K562 (cell line): Measurements from ENCODE around the gene SAMD9. TPM values are rescaled to one million over a fixed set of nuclear protein-coding genes. Genes with fewer than 3 reads are reported as not detected.

Experiments
- ATAC-seq: fragments of 200-7000 bp; cut with Tn5 transposase; 3 replicates; pipeline ENCODE4 v1.9.1; 2020; ENCODE audit warnings: moderate library complexity
- BruUV-seq: library from RNA; stranded (reverse); fragments of 400-500 nt; replicated peaks from 2 replicates; lab custom pipeline; 2021; lab: Mats Ljungman, UMichigan
- CTCF ChIA-PET: fragments of 300-600 bp; formaldehyde crosslinking; extraction: SDS; loops from one replicate; lab custom pipeline; 2021; ENCODE audit warnings: low intra/inter-chr PET ratio; lab: Yijun Ruan, JAX
- POLR2A ChIA-PET: fragments of 300-600, 350-650 bp; sonication (Branson Sonifier 250); formaldehyde crosslinking; extraction: SDS; loops from one replicate; lab custom pipeline; 2021; ENCODE audit warnings: antibody characterized with exemption, inconsistent platforms; lab: Yijun Ruan, JAX
- DNase-seq, 4 experiments: peaks; one replicate each; pipeline versions ENCODE4 v3.0.0 to v3.0.0-alpha.2; 2011 to 2018; ENCODE audit warnings: low spot score in 3 of 4, mixed read lengths in 3 of 4; ENCODE audit errors: extremely low read depth in 1 of 4
- FAIRE-seq: peaks from 2 replicates; lab custom pipeline; 2011; peaks lifted over from hg19 to GRCh38; lab: Jason Lieb, UNC
- H2AFZ ChIP-seq: 2 replicates; pipeline ENCODE4 v1.6.0; 2011; ENCODE audit warnings: low read depth, low read length, control low read depth, inconsistent platforms
- H3K27ac ChIP-seq: fragments of 200-600 bp; 3 replicates; pipeline ENCODE4 v1.8.0; 2011; ENCODE audit warnings: low read depth, mild to moderate bottlenecking, control low read depth, inconsistent platforms, low read length, moderate library complexity, mixed read lengths; ENCODE audit errors: extremely low read depth
- H3K27me3 ChIP-seq, 2 experiments: fragments of 300-600 bp in 1 of 2; 2 replicates in 1 of 2; 3 replicates in 1 of 2; pipeline versions ENCODE4 v1.6.0 to v1.8.0; 2011; ENCODE audit warnings: inconsistent platforms in 2 of 2, low read length in 2 of 2, mild to moderate bottlenecking in 1 of 2, mixed read lengths in 1 of 2, moderate library complexity in 1 of 2; ENCODE audit not compliant: control insufficient read depth in 2 of 2, insufficient read depth in 2 of 2
- H3K36me3 ChIP-seq: fragments of 300-600 bp; 3 replicates; pipeline ENCODE4 v1.8.0; 2011; ENCODE audit warnings: mild to moderate bottlenecking, low read length, inconsistent platforms; ENCODE audit not compliant: control insufficient read depth, insufficient read depth
- H3K4me1 ChIP-seq, 2 experiments: fragments of 200-600 bp in 1 of 2; replicated peaks in 1 of 2; 2 replicates in 1 of 2; 3 replicates in 1 of 2; pipeline versions ENCODE4 v1.5.1 to v1.8.0; 2011; ENCODE audit warnings: inconsistent platforms in 2 of 2, low read length in 2 of 2, mild to moderate bottlenecking in 1 of 2, mixed read lengths in 1 of 2, moderate library complexity in 1 of 2; ENCODE audit not compliant: control insufficient read depth in 2 of 2, insufficient read depth in 2 of 2
- H3K4me2 ChIP-seq: 2 replicates; pipeline ENCODE4 v1.6.1; 2011; ENCODE audit warnings: low read length, control low read depth, inconsistent platforms, mixed read lengths; ENCODE audit not compliant: insufficient read depth
- H3K4me3 ChIP-seq: fragments of 200-600 bp; sonication (generic), shearing (Covaris generic); 2 replicates; pipeline ENCODE4 v1.5.1; 2016; ENCODE audit warnings: control low read depth, inconsistent platforms
- H3K79me2 ChIP-seq: fragments of 200-600 bp; 3 replicates; pipeline ENCODE4 v1.8.0; 2011; ENCODE audit warnings: low read length, inconsistent platforms; ENCODE audit not compliant: control insufficient read depth, insufficient read depth
- H3K9ac ChIP-seq, 2 experiments: 2 replicates each; pipeline versions ENCODE4 v1.6.0 to v1.6.1; 2011; ENCODE audit warnings: low read depth in 2 of 2, low read length in 2 of 2, control low read depth in 1 of 2, inconsistent platforms in 1 of 2, mild to moderate bottlenecking in 1 of 2, mixed read lengths in 1 of 2; ENCODE audit not compliant: insufficient read depth in 1 of 2
- H3K9me1 ChIP-seq: one replicate; pipeline ENCODE4 v1.6.0; 2011; ENCODE audit warnings: inconsistent platforms, mild to moderate bottlenecking, low read length, moderate library complexity; ENCODE audit not compliant: control insufficient read depth, insufficient read depth
- H3K9me3 ChIP-seq: replicated peaks from 2 replicates; pipeline ENCODE4 v1.5.1; 2011; ENCODE audit warnings: low read depth, low read length, inconsistent platforms; ENCODE audit not compliant: control insufficient read depth, insufficient read depth
- H4K20me1 ChIP-seq: replicated peaks from 2 replicates; pipeline ENCODE4 v1.6.1; 2011; ENCODE audit warnings: low read length, inconsistent platforms, mixed read lengths; ENCODE audit not compliant: control insufficient read depth, insufficient read depth
- ATF3 ChIP-seq, 2 experiments: fragments of 450-650 bp in 1 of 2; sonication (generic) in 1 of 2; formaldehyde crosslinking in 1 of 2; IDR thresholded peaks in 1 of 2; conservative IDR thresholded peaks in 1 of 2; 2 replicates each; pipeline versions ENCODE4 v1.6.1 to v1.8.1; 2016 to 2023; ENCODE audit warnings: mild to moderate bottlenecking in 2 of 2, moderate library complexity in 2 of 2, inconsistent platforms in 1 of 2, missing genetic modification reagents in 1 of 2
- CBX5 ChIP-seq: IDR thresholded peaks from 2 replicates; pipeline ENCODE4 v1.6.1; 2014; ENCODE audit warnings: low read depth, borderline replicate concordance
- CEBPG ChIP-seq, 3 experiments: fragments of 200-800 bp in 1 of 3; sonication (Bioruptor generic) in 1 of 3; sonication (generic) in 1 of 3; formaldehyde crosslinking in 1 of 3; IDR thresholded peaks in 2 of 3; conservative IDR thresholded peaks in 1 of 3; 2 replicates each; pipeline versions ENCODE4 v1.6.1 to v1.8.0; 2016 to 2022; ENCODE audit warnings: missing compliant biosample characterization in 2 of 3, missing genetic modification characterization in 2 of 3, mild to moderate bottlenecking in 1 of 3, missing genetic modification reagents in 1 of 3
- MYBL2 ChIP-seq, 2 experiments: fragments of 450-650 bp in 1 of 2; sonication (generic) in 1 of 2; formaldehyde crosslinking in 1 of 2; IDR thresholded peaks; 2 replicates each; pipeline versions ENCODE4 v1.6.1 to v1.8.1; 2017 to 2022; ENCODE audit warnings: borderline replicate concordance in 1 of 2, inconsistent platforms in 1 of 2, low read depth in 1 of 2, mild to moderate bottlenecking in 1 of 2, missing genetic modification reagents in 1 of 2, moderate library complexity in 1 of 2
- PHF21A ChIP-seq: fragments of 450-650 bp; IDR thresholded peaks from 2 replicates; pipeline ENCODE4 v1.6.1; 2017; ENCODE audit warnings: low read depth, borderline replicate concordance
- SMAD2 ChIP-seq: fragments of 150-350 bp; IDR thresholded peaks from 2 replicates; pipeline ENCODE4 v1.6.1; 2014; ENCODE audit warnings: low read depth, mild to moderate bottlenecking, low read length
- STAT5A ChIP-seq: IDR thresholded peaks from 2 replicates; pipeline ENCODE4 v1.6.1; 2012; ENCODE audit warnings: low read length, inconsistent platforms, borderline replicate concordance
- TSC22D4 ChIP-seq: fragments of 450-650 bp; IDR thresholded peaks from 2 replicates; pipeline ENCODE4 v1.6.1; 2016; ENCODE audit warnings: missing genetic modification characterization, missing biosample characterization, control low read depth
- ZBTB8A ChIP-seq: fragments of 450-650 bp; IDR thresholded peaks from 2 replicates; pipeline ENCODE4 v1.6.1; 2018; ENCODE audit warnings: mild to moderate bottlenecking, moderate library complexity; ENCODE audit not compliant: partially characterized antibody
- ZNF143 ChIP-seq: sonication (generic); formaldehyde crosslinking; IDR thresholded peaks from 2 replicates; pipeline ENCODE4 v1.9.0; 2022; ENCODE audit warnings: mild to moderate bottlenecking, missing genetic modification reagents
- ZNF253 ChIP-seq: fragments of 250-450 bp; sonication (Bioruptor Pico); conservative IDR thresholded peaks from 2 replicates; pipeline ENCODE4 v1.6.1; 2021; ENCODE audit warnings: mild to moderate bottlenecking
- ZNF507 ChIP-seq: conservative IDR thresholded peaks from 2 replicates; pipeline ENCODE4 v1.6.1; 2017; ENCODE audit warnings: missing genetic modification characterization, missing compliant biosample characterization
- ZNF511 ChIP-seq: sonication (generic); formaldehyde crosslinking; IDR thresholded peaks from 2 replicates; pipeline ENCODE4 v1.8.0; 2022; ENCODE audit warnings: mild to moderate bottlenecking, missing genetic modification reagents
- WGBS: fragments of 100-300 bp; shearing (Covaris generic); methylation state at CpG from one replicate; pipeline ENCODE4 v1.1.6; 2016; ENCODE audit warnings: low coverage, mixed read lengths; ENCODE audit not compliant: insufficient coverage; ENCODE audit errors: missing lambda C conversion rate; 5-methylcytosine and 5-hydroxymethylcytosine counted together
- in situ Hi-C: fragments of 300-500 bp; cut with MboI; formaldehyde crosslinking; loops from 4 replicates; pipeline ENCODE4 v1.15.0; 2018; ENCODE audit warnings: inconsistent platforms, mixed read lengths
- intact Hi-C: fragments of 100-400 bp; cut with micrococcal nuclease; formaldehyde crosslinking; loops from 2 replicates; pipeline ENCODE4 v1.14.2; 2022
- polyA plus RNA-seq, 8 experiments: library from polyadenylated mRNA; depleted of rRNA in 4 of 8; stranded (reverse) in 5 of 8; unstranded in 3 of 8; fragments of >200 nt; fragmentation: Nextera tagmentation in 2 of 8; fragmentation: Illumina TruSeq in 1 of 8; extraction: Ambion mirVana in 2 of 8; extraction: Trizol in 1 of 8; gene quantifications; 2 replicates each; pipeline versions ENCODE4 v1.2.1 to v1.2.3, GENCODE V29; 2011 to 2014; ENCODE audit warnings: inconsistent platforms in 1 of 8, missing spikeins in 1 of 8
- total RNA-seq, 7 experiments: library from RNA; depleted of rRNA in 6 of 7; stranded (reverse); fragments of >200 nt in 6 of 7; fragmentation: Illumina TruSeq in 2 of 7; extraction: Trizol in 2 of 7; gene quantifications; 2 replicates each; pipeline versions ENCODE4 v1.2.1 to v1.2.3, GENCODE V29; 2011 to 2021; ENCODE audit warnings: low replicate concordance in 1 of 7

The SAMD9 gene
- total and polyA plus RNA-seq, 9 of the 15 experiments (the other 6 are each of a cell fraction or from before 2014, with no cell fraction given), result 1.0 to 4.0 (median 1.9) TPM

- Histone ChIP-seq H3K27ac (no peak overlapping the region), H3K27me3 (peaks cover 5 to 10% of the 10 kb centered on the region in 2 experiments; a peak in 3 of 5 replicates), H3K79me2 (no peaks in the 10 kb centered on the region), H4K20me1 (no peaks in the 10 kb centered on the region), H3K9ac (no peak overlapping the region), H3K36me3 (no peaks in the 10 kb centered on the region), H3K9me3 (no peaks in the 10 kb centered on the region), H3K4me2 (no peak overlapping the region), H3K4me1 (no peaks in the 10 kb centered on the region), H2AFZ (no peak overlapping the region), H3K4me3 (no peak overlapping the region), H3K9me1 (no peaks in the 10 kb centered on the region)
- 2% methylated on average over 4 of the region's 4 CpGs for WGBS
- 0 out of 3 replicates have a peak, but pooled peaks have one; percentile 38 for ATAC-seq
- ChIA-PET POLR2A (no interaction called here), CTCF (no interaction called here)
- TF ChIP-seq ZNF511 (CRISPR knock-in tag), result no peak
- intact Hi-C loops (no loop called here), in situ Hi-C loops (no loop called here)
- no peak for DNase-seq
- no TSS peak for BruUV-seq
- no peak for FAIRE-seq
Observed at GRCh38 chr7:93138576-93138975, 20.8 kb upstream of the SAMD9 start.

- no peak overlapping the region for H3K4me2 ChIP-seq
- H3K79me2 ChIP-seq, result no peaks in the 10 kb centered on the region
- DNase-seq (no peak), FAIRE-seq (no peak), ATAC-seq (no peak)
- H3K27ac ChIP-seq, result no peak overlapping the region
- H3K9me1 ChIP-seq, result no peaks in the 10 kb centered on the region
- CTCF ChIA-PET, result no interaction called here
- intact Hi-C loops (no loop called here), in situ Hi-C loops (no loop called here)
- no peaks in the 10 kb centered on the region for H4K20me1 ChIP-seq
- H3K4me3 ChIP-seq, result no peak overlapping the region
- WGBS, result 0% methylated on average over 1 of the region's 1 CpG
- POLR2A ChIA-PET, result no interaction called here
- H3K9ac ChIP-seq, result no peak overlapping the region
- H3K4me1 ChIP-seq, result no peaks in the 10 kb centered on the region
- no peaks in the 10 kb centered on the region for H3K36me3 ChIP-seq
- H3K27me3 ChIP-seq, result peaks cover 0 to 20% of the 10 kb centered on the region in 2 experiments; a peak in 3 of 5 replicates
- no peak overlapping the region for H2AFZ ChIP-seq
- no peaks in the 10 kb centered on the region for H3K9me3 ChIP-seq
- BruUV-seq, result no TSS peak
- no peak for TF ChIP-seq ZNF143 (CRISPR knock-in tag)
- TF ChIP-seq TSC22D4 (tag), result no peak
- no peak for TF ChIP-seq CEBPG (CRISPR knock-in tag; IDR thresholded peaks at IDR 0.05)
- TF ChIP-seq CEBPG (tag; conservative IDR thresholded peaks at IDR 0.05 in 1 of 2, IDR thresholded peaks at IDR 0.05 in 1 of 2), result no peak
- no peak for TF ChIP-seq PHF21A
- TF ChIP-seq ATF3 (IDR thresholded peaks at IDR 0.05), result no peak
- no peak for TF ChIP-seq ATF3 (CRISPR knock-in tag; conservative IDR thresholded peaks at IDR 0.05)
- no peak for TF ChIP-seq MYBL2 (IDR thresholded peaks at IDR 0.05; ENCODE audit: low read depth)
- TF ChIP-seq MYBL2 (CRISPR knock-in tag; IDR thresholded peaks at IDR 0.05; ENCODE audit: borderline replicate concordance), result no peak
- no peak for TF ChIP-seq SMAD2
- no peak for TF ChIP-seq CBX5
- no peak for TF ChIP-seq STAT5A
- no peak for TF ChIP-seq ZNF253 (CRISPR knock-in tag)
- no peak for TF ChIP-seq ZBTB8A
- TF ChIP-seq ZNF507 (tag), result no peak
Observed at GRCh38 chr7:93133005-93133404, 15.2 kb upstream of the SAMD9 start.
